ENCODE data around the gene CDC73. TPM values are rescaled to one million over a fixed set of nuclear protein-coding genes. Genes with fewer than 3 reads are reported as not detected.

CDC73 gene
- total and polyA plus RNA-seq, 9 of the 15 experiments (the other 6 are each of a cell fraction or from before 2014, with no cell fraction given), result 19.0 to 61.7 (median 30.1) TPM

DNA sequence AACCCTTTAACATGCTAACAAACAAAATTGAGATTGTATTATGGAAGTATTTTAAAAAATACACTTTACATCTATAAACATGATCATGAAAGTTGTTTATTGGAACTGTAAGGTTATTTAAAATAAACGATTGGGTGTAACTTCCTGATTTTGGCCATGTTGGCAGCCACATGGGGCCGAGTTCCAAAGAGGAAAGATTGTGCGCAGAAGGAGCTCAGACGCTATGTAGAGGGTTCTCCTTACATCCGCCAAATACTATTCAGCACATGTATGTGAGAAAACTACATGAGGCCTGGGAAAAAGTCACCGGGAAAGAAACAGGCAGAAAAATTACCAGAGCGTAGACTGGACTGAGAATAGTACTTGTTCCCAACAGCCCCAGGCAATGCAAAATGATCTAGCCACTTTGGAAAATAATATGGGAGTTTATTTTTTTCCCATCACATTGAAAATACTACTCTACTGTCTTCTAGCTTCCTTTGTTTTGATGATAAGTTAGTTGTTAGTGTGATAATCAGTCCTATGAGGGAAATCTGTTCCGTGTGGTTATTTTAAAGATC lies 100.3 kb downstream of the CDC73 start:
- H3K4me1 ChIP-seq (replicated peaks in 1 of 2; ENCODE audit: control insufficient read depth in 2 of 2, insufficient read depth in 2 of 2, low read length in 2 of 2), result no peaks in the 10 kb centered on the region
- no peak for ATAC-seq
- ChIA-PET POLR2A (interaction anchor here (0.7 kb wide), 1 partner anchor 64 kb away, joined by 3 read pairs; no protein-coding TSS in a partner anchor), CTCF (ENCODE audit: low intra/inter-chr PET ratio) (no interaction called here)
- H3K36me3 ChIP-seq (ENCODE audit: control insufficient read depth, insufficient read depth, low read length), result peaks cover 26% of the 10 kb centered on the region; the same call in 1 of the 3 replicates
- H2AFZ ChIP-seq (ENCODE audit: low read depth, low read length), result no peak overlapping the region
- H3K9me1 ChIP-seq (ENCODE audit: control insufficient read depth, insufficient read depth, low read length), result no peaks in the 10 kb centered on the region
- no peak overlapping the region for H3K27ac ChIP-seq (ENCODE audit: extremely low read depth, low read depth, low read length)
- H3K9ac ChIP-seq (ENCODE audit: insufficient read depth in 1 of 2, low read depth in 2 of 2, low read length in 2 of 2), result no peak overlapping the region
- no peaks in the 10 kb centered on the region for H3K27me3 ChIP-seq (ENCODE audit: control insufficient read depth in 2 of 2, insufficient read depth in 2 of 2, low read length in 2 of 2)
- TF ChIP-seq ZNF717 (CRISPR knock-in tag; IDR thresholded peaks at IDR 0.05) (no peak), DIDO1 (tag; IDR thresholded peaks at IDR 0.05; ENCODE audit: low read depth) (no peak), ZKSCAN1 (IDR thresholded peaks at IDR 0.05; ENCODE audit: low read depth, low read length) (no peak), FOSL1 (tag; conservative IDR thresholded peaks at IDR 0.05) (no peak), HNRNPK (IDR thresholded peaks at IDR 0.05; ENCODE audit: low read depth, low read length, poor library complexity, severe bottlenecking) (no peak), TCF3 (CRISPR knock-in tag; IDR thresholded peaks at IDR 0.05) (no peak), POU5F1 (IDR thresholded peaks at IDR 0.05; ENCODE audit: borderline replicate concordance, low read depth, low read length, partially characterized antibody) (no peak), MYC (IDR thresholded peaks at IDR 0.05; ENCODE audit: low read depth, low read length) (no peak), MYC (CRISPR knock-in tag; IDR thresholded peaks at IDR 0.05; ENCODE audit: borderline replicate concordance, low read depth) (no peak), RBM34 (IDR thresholded peaks at IDR 0.05; ENCODE audit: borderline replicate concordance, insufficient read depth, low read length) (no peak), POLR2AphosphoS5 (IDR thresholded peaks at IDR 0.05; ENCODE audit: control insufficient read depth, insufficient read depth, low read depth, low read length) (no peak)
- TF ChIP-seq, protein P1, sequence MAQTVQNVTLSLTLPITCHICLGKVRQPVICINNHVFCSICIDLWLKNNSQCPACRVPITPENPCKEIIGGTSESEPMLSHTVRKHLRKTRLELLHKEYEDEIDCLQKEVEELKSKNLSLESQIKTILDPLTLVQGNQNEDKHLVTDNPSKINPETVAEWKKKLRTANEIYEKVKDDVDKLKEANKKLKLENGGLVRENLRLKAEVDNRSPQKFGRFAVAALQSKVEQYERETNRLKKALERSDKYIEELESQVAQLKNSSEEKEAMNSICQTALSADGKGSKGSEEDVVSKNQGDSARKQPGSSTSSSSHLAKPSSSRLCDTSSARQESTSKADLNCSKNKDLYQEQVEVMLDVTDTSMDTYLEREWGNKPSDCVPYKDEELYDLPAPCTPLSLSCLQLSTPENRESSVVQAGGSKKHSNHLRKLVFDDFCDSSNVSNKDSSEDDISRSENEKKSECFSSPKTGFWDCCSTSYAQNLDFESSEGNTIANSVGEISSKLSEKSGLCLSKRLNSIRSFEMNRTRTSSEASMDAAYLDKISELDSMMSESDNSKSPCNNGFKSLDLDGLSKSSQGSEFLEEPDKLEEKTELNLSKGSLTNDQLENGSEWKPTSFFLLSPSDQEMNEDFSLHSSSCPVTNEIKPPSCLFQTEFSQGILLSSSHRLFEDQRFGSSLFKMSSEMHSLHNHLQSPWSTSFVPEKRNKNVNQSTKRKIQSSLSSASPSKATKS (CRISPR knock-in tag; IDR thresholded peaks at IDR 0.05), result no peak
- TF ChIP-seq, protein P2, sequence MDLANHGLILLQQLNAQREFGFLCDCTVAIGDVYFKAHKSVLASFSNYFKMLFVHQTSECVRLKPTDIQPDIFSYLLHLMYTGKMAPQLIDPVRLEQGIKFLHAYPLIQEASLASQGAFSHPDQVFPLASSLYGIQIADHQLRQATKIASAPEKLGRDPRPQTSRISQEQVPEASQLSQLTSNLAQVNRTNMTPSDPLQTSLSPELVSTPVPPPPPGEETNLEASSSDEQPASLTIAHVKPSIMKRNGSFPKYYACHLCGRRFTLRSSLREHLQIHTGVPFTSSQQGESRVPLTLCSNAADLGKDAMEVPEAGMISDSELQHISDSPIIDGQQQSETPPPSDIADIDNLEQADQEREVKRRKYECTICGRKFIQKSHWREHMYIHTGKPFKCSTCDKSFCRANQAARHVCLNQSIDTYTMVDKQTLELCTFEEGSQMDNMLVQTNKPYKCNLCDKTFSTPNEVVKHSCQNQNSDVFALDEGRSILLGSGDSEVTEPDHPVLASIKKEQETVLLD (IDR thresholded peaks at IDR 0.05), result no peak
- DNase-seq (ENCODE audit: extremely low read depth in 1 of 4, low spot score in 3 of 4), result no peak
- H4K20me1 ChIP-seq (replicated peaks; ENCODE audit: control insufficient read depth, insufficient read depth, low read length), result no peaks in the 10 kb centered on the region
- no peak overlapping the region for H3K4me2 ChIP-seq (ENCODE audit: insufficient read depth, low read length)
- 82% methylated on average over 8 of the region's 8 CpGs for WGBS (ENCODE audit: insufficient coverage, low coverage, missing lambda C conversion rate)
- in situ Hi-C loops (cut with MboI), result no loop called here
- H3K9me3 ChIP-seq (replicated peaks; ENCODE audit: control insufficient read depth, insufficient read depth, low read depth, low read length), result no peaks in the 10 kb centered on the region
- no peak overlapping the region for H3K4me3 ChIP-seq
- H3K79me2 ChIP-seq (ENCODE audit: control insufficient read depth, insufficient read depth, low read length), result no peaks in the 10 kb centered on the region; the same call in 2 of the 3 replicates
- no TSS peak for BruUV-seq (replicated peaks)
- intact Hi-C loops (cut with micrococcal nuclease), result no loop called here
- FAIRE-seq, result no peak
